GM12872 (cell line): ENCODE data around the gene OSBPL1A.

Source experiments
- CTCF ChIP-seq: IDR thresholded peaks from 3 replicates; pipeline ENCODE4 v1.5.1; 2011; ENCODE audit warnings: low read depth, mild to moderate bottlenecking, low read length, moderate library complexity; ENCODE audit not compliant: insufficient read depth

The OSBPL1A gene

GRCh38 chr18:24277516-24278195 lies 120.0 kb downstream of the OSBPL1A start:
- TF ChIP-seq CTCF = no peak

- no peak for TF ChIP-seq CTCF
Measured at GRCh38 chr18:24276994-24277393, 120.6 kb downstream of the OSBPL1A start.

GRCh38 chr18:24274837-24275236 lies 122.8 kb downstream of the OSBPL1A start:
- no peak for TF ChIP-seq CTCF

GRCh38 chr18:24273596-24273995 lies 124.0 kb downstream of the OSBPL1A start:
- no peak for TF ChIP-seq CTCF

GRCh38 chr18:24272229-24272525 lies 125.4 kb downstream of the OSBPL1A start:
- TF ChIP-seq CTCF = no peak

- no peak for TF ChIP-seq CTCF
Measured at GRCh38 chr18:24271381-24272228, 126.0 kb downstream of the OSBPL1A start.

GRCh38 chr18:24270937-24271380 lies 126.7 kb downstream of the OSBPL1A start:
- TF ChIP-seq CTCF = no peak
